IMR-90 (cell line): ENCODE measurements around the gene CGB1. TPM values are rescaled to one million over a fixed set of nuclear protein-coding genes. Genes with fewer than 3 reads are reported as not detected.

ENCODE experiments used
- ATAC-seq: fragments of 200-7000 bp; cut with Tn5 transposase; 2 replicates; pipeline ENCODE4 v1.9.1; 2020; ENCODE audit warnings: low read depth, mild to moderate bottlenecking, moderate library complexity
- BruUV-seq: library from RNA; stranded (reverse); fragments of 400-500 nt; replicated peaks from 2 replicates; lab custom pipeline; 2021; lab: Mats Ljungman, UMichigan
- CTCF ChIA-PET: fragments of 300-600 bp; formaldehyde crosslinking; extraction: SDS; loops from one replicate; lab custom pipeline; 2021; ENCODE audit warnings: antibody characterized with exemption; lab: Yijun Ruan, JAX
- POLR2A ChIA-PET: fragments of 300-600 bp; sonication (Branson Sonifier 250); formaldehyde crosslinking; loops from one replicate; lab custom pipeline; 2022; ENCODE audit warnings: antibody characterized with exemption; ENCODE audit not compliant: unreplicated experiment; lab: Charles Lee
- DNase-seq: peaks from one replicate; pipeline ENCODE4 v3.0.0; 2013
- H2AFZ ChIP-seq: replicated peaks from 2 replicates; pipeline ENCODE3; 2013; ENCODE audit warnings: low read length, mild to moderate bottlenecking; ENCODE audit not compliant: poor library complexity
- H2AK5ac ChIP-seq: 2 replicates; pipeline ENCODE4 v1.6.1; 2013; ENCODE audit warnings: low read depth, low read length, inconsistent platforms
- H2AK9ac ChIP-seq: replicated peaks from 2 replicates; pipeline ENCODE3; 2013; ENCODE audit warnings: mild to moderate bottlenecking, low read depth, low read length, moderate library complexity; ENCODE audit not compliant: poor library complexity
- H2BK120ac ChIP-seq: 2 replicates; pipeline ENCODE4 v1.6.1; 2013; ENCODE audit warnings: low read depth, low read length, inconsistent platforms
- H2BK15ac ChIP-seq: 3 replicates; pipeline ENCODE4 v1.6.1; 2013; ENCODE audit warnings: low read depth, low read length, inconsistent platforms
- H2BK20ac ChIP-seq: 2 replicates; pipeline ENCODE4 v1.6.1; 2013; ENCODE audit warnings: low read depth, mild to moderate bottlenecking, inconsistent platforms, low read length, moderate library complexity
- H2BK5ac ChIP-seq: 2 replicates; pipeline ENCODE4 v1.6.1; 2013; ENCODE audit warnings: mild to moderate bottlenecking, low read depth, low read length, inconsistent platforms; ENCODE audit not compliant: poor library complexity, severe bottlenecking
- H3K14ac ChIP-seq: replicated peaks from 2 replicates; pipeline ENCODE4 v1.6.1; 2013; ENCODE audit warnings: low read depth, low read length, inconsistent platforms
- H3K18ac ChIP-seq: 2 replicates; pipeline ENCODE4 v1.6.1; 2013; ENCODE audit warnings: low read depth, low read length, control low read depth
- H3K23ac ChIP-seq: 2 replicates; pipeline ENCODE4 v1.6.1; 2013; ENCODE audit warnings: low read depth, low read length, inconsistent platforms
- H3K27ac ChIP-seq: 2 replicates; pipeline ENCODE4 v1.5.1; 2013; ENCODE audit warnings: mild to moderate bottlenecking, control low read depth, low read length; ENCODE audit not compliant: insufficient read depth
- H3K27me3 ChIP-seq: 2 replicates; pipeline ENCODE4 v1.6.1; 2013; ENCODE audit warnings: low read length; ENCODE audit not compliant: control insufficient read depth, insufficient read depth
- H3K36me3 ChIP-seq: 2 replicates; pipeline ENCODE4 v1.6.1; 2013; ENCODE audit warnings: low read length, mixed read lengths; ENCODE audit not compliant: control insufficient read depth, insufficient read depth
- H3K4ac ChIP-seq: 2 replicates; pipeline ENCODE4 v1.6.1; 2013; ENCODE audit warnings: low read depth, low read length, inconsistent platforms
- H3K4me1 ChIP-seq: 2 replicates; pipeline ENCODE4 v1.6.1; 2013; ENCODE audit warnings: low read length, mixed read lengths; ENCODE audit not compliant: control insufficient read depth, insufficient read depth
- H3K4me2 ChIP-seq: 2 replicates; pipeline ENCODE4 v1.6.1; 2013; ENCODE audit warnings: low read depth, mild to moderate bottlenecking, control low read depth, low read length, moderate library complexity
- H3K4me3 ChIP-seq: 2 replicates; pipeline ENCODE4 v1.5.1; 2013; ENCODE audit warnings: low read depth, mild to moderate bottlenecking, control low read depth, low read length, moderate library complexity; ENCODE audit not compliant: insufficient read depth
- H3K56ac ChIP-seq: 2 replicates; pipeline ENCODE4 v1.6.1; 2013; ENCODE audit warnings: low read length, inconsistent platforms; ENCODE audit not compliant: insufficient read depth; ENCODE audit errors: extremely low read depth
- H3K79me1 ChIP-seq, 2 experiments: 2 replicates each; pipeline ENCODE4 v1.6.1; 2013; ENCODE audit warnings: low read length in 2 of 2, inconsistent platforms in 1 of 2, low read depth in 1 of 2
- H3K9ac ChIP-seq: 2 replicates; pipeline ENCODE4 v1.6.1; 2013; ENCODE audit warnings: low read depth, low read length, control low read depth
- H3K9me1 ChIP-seq: 2 replicates; pipeline ENCODE4 v1.6.1; 2013; ENCODE audit warnings: low read length, inconsistent platforms; ENCODE audit not compliant: insufficient read depth
- H3K9me3 ChIP-seq: 2 replicates; pipeline ENCODE4 v1.6.1; 2013; ENCODE audit warnings: low read length; ENCODE audit not compliant: control insufficient read depth, insufficient read depth
- H4K20me1 ChIP-seq: 2 replicates; pipeline ENCODE4 v1.6.1; 2013; ENCODE audit warnings: low read length, inconsistent platforms; ENCODE audit not compliant: insufficient read depth
- H4K5ac ChIP-seq: 2 replicates; pipeline ENCODE4 v1.6.1; 2013; ENCODE audit warnings: mild to moderate bottlenecking, low read depth, low read length, control low read depth
- H4K8ac ChIP-seq, 2 experiments: 2 replicates each; pipeline ENCODE4 v1.6.1; 2013; ENCODE audit warnings: low read depth in 2 of 2, low read length in 2 of 2, control low read depth in 1 of 2, inconsistent platforms in 1 of 2
- H4K91ac ChIP-seq: 2 replicates; pipeline ENCODE4 v1.6.1; 2013; ENCODE audit warnings: low read depth, low read length, inconsistent platforms; ENCODE audit not compliant: insufficient read depth
- BHLHE40 ChIP-seq: fragments of 150-350 bp; IDR thresholded peaks from 2 replicates; pipeline ENCODE4 v1.6.1; 2016; ENCODE audit warnings: mild to moderate bottlenecking, low read depth, low read length
- CEBPB ChIP-seq: IDR thresholded peaks from 2 replicates; pipeline ENCODE4 v1.6.1; 2012; ENCODE audit warnings: low read depth, low read length, improper control_type of control experiment
- CHD1 ChIP-seq: IDR thresholded peaks from 2 replicates; pipeline ENCODE4 v1.6.1; 2012; ENCODE audit warnings: low read depth, low read length, improper control_type of control experiment
- ELK1 ChIP-seq: fragments of 150-350 bp; IDR thresholded peaks from 2 replicates; pipeline ENCODE4 v1.6.1; 2016; ENCODE audit warnings: low read depth, mild to moderate bottlenecking, low read length, moderate library complexity, borderline replicate concordance
- FOS ChIP-seq: fragments of 150-350 bp; IDR thresholded peaks from 2 replicates; pipeline ENCODE4 v1.6.1; 2016; ENCODE audit warnings: low read depth, low read length
- MAFK ChIP-seq: IDR thresholded peaks from 2 replicates; pipeline ENCODE4 v1.6.1; 2012; ENCODE audit warnings: low read depth, low read length, improper control_type of control experiment
- MXI1 ChIP-seq: IDR thresholded peaks from 2 replicates; pipeline ENCODE4 v1.6.1; 2012; ENCODE audit warnings: low read depth, mild to moderate bottlenecking, low read length, moderate library complexity, borderline replicate concordance
- NFE2L2 ChIP-seq: fragments of 150-350 bp; IDR thresholded peaks from 2 replicates; pipeline ENCODE4 v1.6.1; 2016; ENCODE audit warnings: low read depth, mild to moderate bottlenecking, low read length
- RAD21 ChIP-seq: IDR thresholded peaks from 2 replicates; pipeline ENCODE4 v1.6.1; 2012; ENCODE audit warnings: low read length, improper control_type of control experiment
- RCOR1 ChIP-seq: IDR thresholded peaks from 2 replicates; pipeline ENCODE4 v1.6.1; 2012; ENCODE audit warnings: mild to moderate bottlenecking, low read length, improper control_type of control experiment; ENCODE audit not compliant: insufficient replicate concordance
- RFX5 ChIP-seq: IDR thresholded peaks from 2 replicates; pipeline ENCODE4 v1.8.0; 2012; ENCODE audit warnings: low read depth, mild to moderate bottlenecking, low read length, moderate library complexity
- WGBS, 2 experiments: methylation state at CpG; one replicate each; pipeline versions ENCODE4 v1.1.5 to v1.1.7; 2013; ENCODE audit warnings: missing lambda C conversion rate in 2 of 2; ENCODE audit not compliant: insufficient read length in 1 of 2; ENCODE audit errors: extremely low coverage in 2 of 2; 5-methylcytosine and 5-hydroxymethylcytosine counted together
- dilution Hi-C: fragments of 300-500 bp; cut with HindIII; formaldehyde crosslinking; loops from one replicate; pipeline ENCODE4 v1.14.3; 2018; ENCODE audit warnings: low sequenced_read_pairs; ENCODE audit not compliant: unreplicated experiment
- in situ Hi-C: fragments of 300-500 bp; cut with MboI; formaldehyde crosslinking; loops from 3 replicates; pipeline ENCODE4 v1.14.3; 2019; ENCODE audit warnings: low sequenced_read_pairs, inconsistent platforms, mixed read lengths
- intact Hi-C: fragments of 100-400 bp; cut with micrococcal nuclease; formaldehyde crosslinking; loops from 2 replicates; pipeline ENCODE4 v1.10.0; 2022
- polyA plus RNA-seq, 3 experiments: library from polyadenylated mRNA; depleted of rRNA; stranded (reverse); fragments of >200 nt; gene quantifications; 2 replicates each; pipeline ENCODE4 v1.2.3, GENCODE V29; 2012; ENCODE audit warnings: low replicate concordance in 1 of 3
- total RNA-seq: library from RNA; depleted of rRNA; stranded (reverse); fragments of >200 nt; gene quantifications from 2 replicates; pipeline ENCODE4 v1.2.3, GENCODE V29; 2012
- TF ChIP-seq, protein P1 (sequence below): fragments of 150-350 bp; IDR thresholded peaks from 2 replicates; pipeline ENCODE4 v1.6.1; 2017; ENCODE audit warnings: mild to moderate bottlenecking, antibody characterized with exemption, low read length, low read depth

The CGB1 gene
- total and polyA plus RNA-seq, 2 of the 4 experiments (the other 2 are of a cell fraction), result not detected

GRCh38 chr19:48993175-48994034 lies 43.3 kb downstream of the CGB1 start, which contains the start of the genes GYS1 and RUVBL2:
Gene GYS1, minus strand, starts transcription at chr19:48993309. Its CDS starts 197 bp downstream, at chr19:48993112.
Gene RUVBL2, plus strand, starts transcription at chr19:48993887. Its CDS starts 25 bp downstream, at chr19:48993912.
- H4K91ac ChIP-seq, result peak within 1 kb of the TSS; percentile 91
- peak within 1 kb of the TSS; percentile 95 for H2AK9ac ChIP-seq
- peak within 1 kb of the TSS; percentile 85 for H3K27ac ChIP-seq
- H3K9me1 ChIP-seq, result 0 out of 2 replicates have a peak, but pooled peaks cover 3% of the 10 kb centered on the region
- H4K20me1 ChIP-seq, result peaks cover 27% of the 10 kb centered on the region
- peak within 1 kb of the TSS; percentile 92 for H3K9ac ChIP-seq
- H3K4me3 ChIP-seq, result peak within 1 kb of the TSS; percentile 78
- ChIA-PET POLR2A (interaction anchor here (0.9 kb wide), 1 partner anchor 118 kb away, joined by 3 read pairs; no protein-coding TSS in a partner anchor), CTCF (interaction anchor here (0.6 to 1.9 kb wide), 17 partner anchors 10 to 277 kb away, joined by 3 to 9 read pairs (median 4); no protein-coding TSS in a partner anchor)
- H3K23ac ChIP-seq, result peak within 1 kb of the TSS; percentile 94
- no peaks in the 10 kb centered on the region for H3K9me3 ChIP-seq
- peak within 1 kb of the TSS; percentile 77 for H2BK5ac ChIP-seq
- H2BK20ac ChIP-seq, result no peak within 1 kb of the TSS
- peak within 1 kb of the TSS; percentile 68 for H3K56ac ChIP-seq
- peaks cover 12% of the 10 kb centered on the region for H3K36me3 ChIP-seq
- H3K4me2 ChIP-seq, result peak within 1 kb of the TSS; percentile 98
- H4K8ac ChIP-seq, result peak within 1 kb of the TSS; percentile 48 to 75
- peak within 1 kb of the TSS; percentile 41; the same call in 1 of the 2 replicates for H4K5ac ChIP-seq
- peak within 1 kb of the TSS; percentile 93 for H3K14ac ChIP-seq
- peak within 1 kb of the TSS; percentile 93 for H2AK5ac ChIP-seq
- ATAC-seq, result peak; percentile 93
- peaks cover 12% of the 10 kb centered on the region for H3K4me1 ChIP-seq
- H3K18ac ChIP-seq, result peak within 1 kb of the TSS; percentile 35
- H3K79me1 ChIP-seq, result peaks cover 16 to 73% of the 10 kb centered on the region in 2 experiments
- DNase-seq, result peak; percentile 99
- peak within 1 kb of the TSS; percentile 54; the same call in 1 of the 2 replicates for H2BK120ac ChIP-seq
- dilution Hi-C loops (no loop called here), intact Hi-C loops (loop anchor here (5.0 to 10.0 kb wide), 3 partner anchors 64 to 211 kb away; partner anchors contain the start of genes CGB7 and KCNA7), in situ Hi-C loops (no loop called here)
- peak within 1 kb of the TSS; percentile 88 for H2AFZ ChIP-seq
- no TSS peak for BruUV-seq
- WGBS, 2 experiments, result 0% methylated on average over 16 of the region's 56 CpGs; no CpG with 5 or more reads in 1 of the 2 experiments
- no peaks in the 10 kb centered on the region for H3K27me3 ChIP-seq
- H2BK15ac ChIP-seq, result peak within 1 kb of the TSS; percentile 12; the same call in 1 of the 3 replicates
- peak within 1 kb of the TSS; percentile 93 for H3K4ac ChIP-seq
- TF ChIP-seq FOS (no peak; the same call in 1 of the 2 replicates), BHLHE40 (no peak; the same call in 1 of the 2 replicates), CHD1 (no peak), MXI1 (peak; percentile 68; the same call in 1 of the 2 replicates), MAFK (no peak), RAD21 (0 out of 2 replicates have a peak, but pooled peaks have one; percentile 1), RCOR1 (no peak), ELK1 (no peak), CEBPB (peak; percentile 97), NFE2L2 (no peak), RFX5 (no peak)
- TF ChIP-seq, protein P1, sequence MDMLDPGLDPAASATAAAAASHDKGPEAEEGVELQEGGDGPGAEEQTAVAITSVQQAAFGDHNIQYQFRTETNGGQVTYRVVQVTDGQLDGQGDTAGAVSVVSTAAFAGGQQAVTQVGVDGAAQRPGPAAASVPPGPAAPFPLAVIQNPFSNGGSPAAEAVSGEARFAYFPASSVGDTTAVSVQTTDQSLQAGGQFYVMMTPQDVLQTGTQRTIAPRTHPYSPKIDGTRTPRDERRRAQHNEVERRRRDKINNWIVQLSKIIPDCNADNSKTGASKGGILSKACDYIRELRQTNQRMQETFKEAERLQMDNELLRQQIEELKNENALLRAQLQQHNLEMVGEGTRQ, result no peak
